ENCODE results near the gene IFT172. TPM values are rescaled to one million over a fixed set of nuclear protein-coding genes. Genes with fewer than 3 reads are reported as not detected.

The IFT172 gene
- polyA plus RNA-seq, 3 donors from 2014 or later, result 0.76 to 8.4 (median 3.1) TPM

- peaks cover 8 to 14% (median 11%) of the 10 kb centered on the region in 3 donors for H3K27me3 Mint-ChIP-seq (ENCODE audit: low read depth in 3 of 3)
Observed at GRCh38 chr2:27501042-27501441, 11.5 kb upstream of the IFT172 start.

GRCh38 chr2:27498975-27499374 lies 9.4 kb upstream of the IFT172 start:
- Mint-ChIP-seq H3K4me1 (peaks cover 10 to 11% of the 10 kb centered on the region in 2 donors), H3K27me3 (ENCODE audit: low read depth in 3 of 3) (peaks cover 14 to 23% (median 22%) of the 10 kb centered on the region in 3 donors), H3K9me3 (peaks cover 0 to under 1% (median 0%) of the 10 kb centered on the region in 6 donors), H3K4me3 (no peak overlapping the region), H3K27ac (no peak overlapping the region), H3K36me3 (no peaks in the 10 kb centered on the region)
- DNase-seq, result no peak

More at GRCh38 chr2:27501042-27501441, 11.5 kb upstream of the IFT172 start:
- Mint-ChIP-seq H3K27ac (no peak overlapping the region), H3K36me3 (no peaks in the 10 kb centered on the region), H3K4me3 (no peak overlapping the region), H3K9me3 (no peaks in the 10 kb centered on the region), H3K4me1 (peaks cover 0 to 2% of the 10 kb centered on the region in 2 donors)
- no peak for DNase-seq

GRCh38 chr2:27497288-27497627 lies 7.7 kb upstream of the IFT172 start:
- Mint-ChIP-seq H3K36me3 (no peaks in the 10 kb centered on the region), H3K27me3 (ENCODE audit: low read depth in 3 of 3) (peaks cover 22 to 31% (median 23%) of the 10 kb centered on the region in 3 donors), H3K9me3 (peaks cover 0 to 2% (median 0%) of the 10 kb centered on the region in 6 donors), H3K4me1 (peaks cover 11 to 15% of the 10 kb centered on the region in 2 donors), H3K27ac (no peak overlapping the region), H3K4me3 (peak overlapping the region in 1 of 5 donors; percentile 31)
- DNase-seq, result no peak

GRCh38 chr2:27496357-27497287 lies 7.1 kb upstream of the IFT172 start, which contains the start of gene GCKR:
Gene GCKR, plus strand, starts transcription at chr2:27496839. Its CDS starts 66 bp downstream, at chr2:27496905.
- Mint-ChIP-seq H3K36me3 (no peaks in the 10 kb centered on the region), H3K27ac (peak within 1 kb of the TSS in 1 of 6 donors; percentile 27), H3K4me3 (peak within 1 kb of the TSS; percentile 44 to 72 (median 61)), H3K4me1 (peaks cover 11 to 15% of the 10 kb centered on the region in 2 donors), H3K27me3 (ENCODE audit: low read depth in 3 of 3) (peaks cover 23 to 31% (median 25%) of the 10 kb centered on the region in 3 donors), H3K9me3 (peaks cover 0 to 2% (median 0%) of the 10 kb centered on the region in 6 donors)
- DNase-seq, result no peak

- Mint-ChIP-seq H3K4me3 (peak overlapping the region; percentile 44 to 72 (median 61)), H3K36me3 (no peaks in the 10 kb centered on the region), H3K27me3 (ENCODE audit: low read depth in 3 of 3) (peaks cover 22 to 31% (median 26%) of the 10 kb centered on the region in 3 donors), H3K27ac (peak overlapping the region in 1 of 6 donors; percentile 27), H3K9me3 (peaks cover 0 to 2% (median 0%) of the 10 kb centered on the region in 6 donors), H3K4me1 (peaks cover 11 to 15% of the 10 kb centered on the region in 2 donors)
- no peak for DNase-seq
Observed at GRCh38 chr2:27495840-27496356, 6.4 kb upstream of the IFT172 start.

- peaks cover 13 to 17% of the 10 kb centered on the region in 2 donors for H3K4me1 Mint-ChIP-seq
- no peaks in the 10 kb centered on the region for H3K36me3 Mint-ChIP-seq
- DNase-seq, result no peak
- peak within 1 kb of the TSS; percentile 44 to 72 (median 61) for H3K4me3 Mint-ChIP-seq
- H3K9me3 Mint-ChIP-seq, result peaks cover 0 to 2% (median 0%) of the 10 kb centered on the region in 6 donors
- peak within 1 kb of the TSS in 1 of 6 donors; percentile 27 for H3K27ac Mint-ChIP-seq
- H3K27me3 Mint-ChIP-seq (ENCODE audit: low read depth in 3 of 3), result peaks cover 22 to 35% (median 26%) of the 10 kb centered on the region in 3 donors
Observed at GRCh38 chr2:27494944-27495554, 5.5 kb upstream of the IFT172 start, which contains the start of gene FNDC4. Gene FNDC4, minus strand, starts transcription at chr2:27495200. Its CDS starts 521 bp downstream, at chr2:27494679.

GRCh38 chr2:27494284-27494943 lies 4.9 kb upstream of the IFT172 start:
- peaks cover 26 to 41% (median 31%) of the 10 kb centered on the region in 3 donors for H3K27me3 Mint-ChIP-seq (ENCODE audit: low read depth in 3 of 3)
- peak overlapping the region in 4 of 5 donors; percentile 12 to 54 (median 34) for H3K4me3 Mint-ChIP-seq
- H3K36me3 Mint-ChIP-seq, result no peaks in the 10 kb centered on the region
- peaks cover 0 to 2% (median 0%) of the 10 kb centered on the region in 6 donors for H3K9me3 Mint-ChIP-seq
- peaks cover 20 to 23% of the 10 kb centered on the region in 2 donors for H3K4me1 Mint-ChIP-seq
- H3K27ac Mint-ChIP-seq, result no peak overlapping the region
- DNase-seq, result no peak

GRCh38 chr2:27493948-27494283 lies 4.4 kb upstream of the IFT172 start:
- Mint-ChIP-seq H3K27ac (no peak overlapping the region), H3K9me3 (peaks cover 0 to 2% (median 0%) of the 10 kb centered on the region in 6 donors), H3K36me3 (no peaks in the 10 kb centered on the region), H3K4me1 (peaks cover 25 to 28% of the 10 kb centered on the region in 2 donors), H3K4me3 (peak overlapping the region in 3 of 5 donors; percentile 41 to 54 (median 46)), H3K27me3 (ENCODE audit: low read depth in 3 of 3) (peaks cover 25 to 40% (median 33%) of the 10 kb centered on the region in 3 donors)
- no peak for DNase-seq

- Mint-ChIP-seq H3K27ac (peak overlapping the region in 2 of 6 donors; percentile 1 to 14), H3K36me3 (no peaks in the 10 kb centered on the region), H3K9me3 (peaks cover 0 to 2% (median 0%) of the 10 kb centered on the region in 6 donors), H3K4me3 (peak overlapping the region in 1 of 5 donors; percentile 40), H3K27me3 (ENCODE audit: low read depth in 3 of 3) (peaks cover 21 to 34% (median 27%) of the 10 kb centered on the region in 3 donors), H3K4me1 (peaks cover 31 to 33% of the 10 kb centered on the region in 2 donors)
- DNase-seq, result no peak
Observed at GRCh38 chr2:27492557-27492956, 3.0 kb upstream of the IFT172 start.

GRCh38 chr2:27489118-27489497 lies 435 bp downstream of the IFT172 start:
- Mint-ChIP-seq H3K27ac (peak overlapping the region; percentile 94 to 99 (median 98)), H3K4me3 (peak overlapping the region; percentile 85 to 94 (median 92)), H3K9me3 (peaks cover 0 to 2% (median 0%) of the 10 kb centered on the region in 6 donors), H3K36me3 (peaks cover 0 to 10% (median 0%) of the 10 kb centered on the region in 3 donors), H3K4me1 (peaks cover 20 to 24% of the 10 kb centered on the region in 2 donors), H3K27me3 (ENCODE audit: low read depth in 3 of 3) (peaks cover 10 to 21% (median 19%) of the 10 kb centered on the region in 3 donors)
- DNase-seq, result no peak

GRCh38 chr2:27485496-27485895 lies 4.0 kb downstream of the IFT172 start:
- DNase-seq, result no peak
- Mint-ChIP-seq H3K36me3 (peaks cover 11 to 34% (median 12%) of the 10 kb centered on the region in 3 donors), H3K4me3 (no peak overlapping the region), H3K27ac (peak overlapping the region in 4 of 6 donors; percentile 18 to 68 (median 30)), H3K27me3 (ENCODE audit: low read depth in 3 of 3) (peaks cover 6 to 12% (median 12%) of the 10 kb centered on the region in 3 donors), H3K9me3 (no peaks in the 10 kb centered on the region), H3K4me1 (peaks cover 19 to 20% of the 10 kb centered on the region in 2 donors)

- Mint-ChIP-seq H3K9me3 (no peaks in the 10 kb centered on the region), H3K4me1 (no peaks in the 10 kb centered on the region), H3K4me3 (no peak overlapping the region), H3K36me3 (peaks cover 26 to 42% (median 29%) of the 10 kb centered on the region in 3 donors), H3K27ac (no peak overlapping the region), H3K27me3 (ENCODE audit: low read depth in 3 of 3) (no peaks in the 10 kb centered on the region)
- no peak for DNase-seq
Observed at GRCh38 chr2:27471961-27472360, 17.6 kb downstream of the IFT172 start.

GRCh38 chr2:27464443-27464842 lies 25.1 kb downstream of the IFT172 start:
- DNase-seq, result no peak
- no peak overlapping the region for H3K27ac Mint-ChIP-seq
- no peak overlapping the region for H3K4me3 Mint-ChIP-seq
- H3K27me3 Mint-ChIP-seq (ENCODE audit: low read depth in 3 of 3), result no peaks in the 10 kb centered on the region
- H3K36me3 Mint-ChIP-seq, result peaks cover 10 to 36% (median 19%) of the 10 kb centered on the region in 3 donors
- H3K9me3 Mint-ChIP-seq, result no peaks in the 10 kb centered on the region
- H3K4me1 Mint-ChIP-seq, result no peaks in the 10 kb centered on the region

All from immature natural killer cell (primary cell).